Measurements from ENCODE around the gene COL23A1.

DNA sequence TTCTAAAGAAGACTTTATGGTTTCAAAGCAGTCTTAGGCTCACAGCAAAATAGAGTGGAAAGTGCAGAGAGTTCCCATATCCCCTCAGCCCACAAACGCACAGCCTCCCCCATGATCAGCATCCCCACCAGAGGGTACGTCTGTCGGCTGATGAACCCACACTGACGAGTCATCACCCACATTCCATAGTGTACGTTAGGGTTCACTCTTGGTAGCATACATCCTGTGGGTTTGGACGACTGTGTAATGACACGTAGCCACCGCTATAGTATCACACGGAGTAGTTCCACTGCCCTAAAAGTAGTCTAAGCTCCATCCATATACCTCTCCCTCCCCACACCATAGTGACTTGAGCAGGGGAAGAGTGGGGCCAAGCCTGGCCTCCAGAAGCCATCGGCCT lies 221.9 kb downstream of the COL23A1 start:
- no peak for TF ChIP-seq CTBP2 (IDR thresholded peaks at IDR 0.05; ENCODE audit: borderline replicate concordance, insufficient read depth, insufficient read length, low read length)
- no peak for TF ChIP-seq POU5F1 (IDR thresholded peaks at IDR 0.05; ENCODE audit: low read depth, low read length)
- TF ChIP-seq, protein P1, sequence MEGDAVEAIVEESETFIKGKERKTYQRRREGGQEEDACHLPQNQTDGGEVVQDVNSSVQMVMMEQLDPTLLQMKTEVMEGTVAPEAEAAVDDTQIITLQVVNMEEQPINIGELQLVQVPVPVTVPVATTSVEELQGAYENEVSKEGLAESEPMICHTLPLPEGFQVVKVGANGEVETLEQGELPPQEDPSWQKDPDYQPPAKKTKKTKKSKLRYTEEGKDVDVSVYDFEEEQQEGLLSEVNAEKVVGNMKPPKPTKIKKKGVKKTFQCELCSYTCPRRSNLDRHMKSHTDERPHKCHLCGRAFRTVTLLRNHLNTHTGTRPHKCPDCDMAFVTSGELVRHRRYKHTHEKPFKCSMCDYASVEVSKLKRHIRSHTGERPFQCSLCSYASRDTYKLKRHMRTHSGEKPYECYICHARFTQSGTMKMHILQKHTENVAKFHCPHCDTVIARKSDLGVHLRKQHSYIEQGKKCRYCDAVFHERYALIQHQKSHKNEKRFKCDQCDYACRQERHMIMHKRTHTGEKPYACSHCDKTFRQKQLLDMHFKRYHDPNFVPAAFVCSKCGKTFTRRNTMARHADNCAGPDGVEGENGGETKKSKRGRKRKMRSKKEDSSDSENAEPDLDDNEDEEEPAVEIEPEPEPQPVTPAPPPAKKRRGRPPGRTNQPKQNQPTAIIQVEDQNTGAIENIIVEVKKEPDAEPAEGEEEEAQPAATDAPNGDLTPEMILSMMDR (IDR thresholded peaks at IDR 0.05; ENCODE audit: control extremely low read depth in 1 of 3, insufficient read depth in 1 of 3, low read depth in 1 of 3, low read length in 3 of 3): no peak
- no peak for TF ChIP-seq TCF12 (IDR thresholded peaks at IDR 0.05; ENCODE audit: low read depth, low read length)
- no peak for TF ChIP-seq RAD21 (IDR thresholded peaks at IDR 0.05 in 1 of 2, conservative IDR thresholded peaks at IDR 0.05 in 1 of 2; ENCODE audit: low read depth in 2 of 2, low read length in 2 of 2)
- TF ChIP-seq EP300 (IDR thresholded peaks at IDR 0.05; ENCODE audit: borderline replicate concordance in 1 of 2, low read depth in 2 of 2, low read length in 2 of 2): no peak
- TF ChIP-seq, protein P2, sequence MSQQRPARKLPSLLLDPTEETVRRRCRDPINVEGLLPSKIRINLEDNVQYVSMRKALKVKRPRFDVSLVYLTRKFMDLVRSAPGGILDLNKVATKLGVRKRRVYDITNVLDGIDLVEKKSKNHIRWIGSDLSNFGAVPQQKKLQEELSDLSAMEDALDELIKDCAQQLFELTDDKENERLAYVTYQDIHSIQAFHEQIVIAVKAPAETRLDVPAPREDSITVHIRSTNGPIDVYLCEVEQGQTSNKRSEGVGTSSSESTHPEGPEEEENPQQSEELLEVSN (IDR thresholded peaks at IDR 0.05): no peak
- no peak for TF ChIP-seq RNF2 (IDR thresholded peaks at IDR 0.05; ENCODE audit: borderline replicate concordance, low read depth, low read length, missing control alignments, poor library complexity, severe bottlenecking)
- TF ChIP-seq RFX5 (IDR thresholded peaks at IDR 0.05; ENCODE audit: borderline replicate concordance, low read depth, low read length): no peak

Data from H1 (cell line).